Fibroblast of lung (primary cell): Measurements from ENCODE around the gene CAPN2. TPM values are rescaled to one million over a fixed set of nuclear protein-coding genes. Genes with fewer than 3 reads are reported as not detected.
A peak's percentile ranks its signal among the peaks of the same experiment; 100 is the strongest.

Experiments used
- DNase-seq, 2 donors: peaks; one replicate each; pipeline versions ENCODE4 v3.0.0 to v3.0.0-alpha.2; 2010; ENCODE audit warnings: low read depth in 2 of 2
- H2AFZ ChIP-seq: 2 replicates; pipeline ENCODE4 v1.5.1; 2012; ENCODE audit warnings: low read length, control low read depth, inconsistent platforms
- H3K27ac ChIP-seq: 2 replicates; pipeline ENCODE4 v1.5.1; 2011; ENCODE audit warnings: low read length, control low read depth; ENCODE audit not compliant: insufficient read depth
- H3K27me3 ChIP-seq: 2 replicates; pipeline ENCODE4 v1.5.1; 2011; ENCODE audit warnings: mild to moderate bottlenecking, low read length; ENCODE audit not compliant: control insufficient read depth, insufficient read depth
- H3K36me3 ChIP-seq: 2 replicates; pipeline ENCODE4 v1.5.1; 2011; ENCODE audit warnings: low read length; ENCODE audit not compliant: control insufficient read depth, insufficient read depth
- H3K4me1 ChIP-seq: 2 replicates; pipeline ENCODE4 v1.5.1; 2011; ENCODE audit warnings: low read length; ENCODE audit not compliant: control insufficient read depth, insufficient read depth; ENCODE audit errors: extremely low read depth
- H3K4me2 ChIP-seq: 2 replicates; pipeline ENCODE4 v1.5.1; 2011; ENCODE audit warnings: low read length, control low read depth; ENCODE audit not compliant: insufficient read depth; ENCODE audit errors: extremely low read depth
- H3K4me3 ChIP-seq, 4 experiments: fragments of 200-600 bp in 1 of 4; sonication (generic) in 1 of 4; replicated peaks in 1 of 4; 2 replicates each; pipeline ENCODE4 v1.5.1; 2011 to 2016; ENCODE audit warnings: low read length in 4 of 4, low read depth in 3 of 4, mild to moderate bottlenecking in 3 of 4, control low read depth in 2 of 4, inconsistent platforms in 1 of 4, mixed read lengths in 1 of 4; ENCODE audit not compliant: insufficient read depth in 1 of 4; ENCODE audit errors: control extremely low read depth in 1 of 4
- H3K79me2 ChIP-seq: 2 replicates; pipeline ENCODE4 v1.5.1; 2012; ENCODE audit warnings: mild to moderate bottlenecking, low read length, inconsistent platforms; ENCODE audit not compliant: control insufficient read depth, insufficient read depth
- H3K9ac ChIP-seq: 2 replicates; pipeline ENCODE4 v1.5.1; 2011; ENCODE audit warnings: mild to moderate bottlenecking, low read length, control low read depth; ENCODE audit not compliant: insufficient read depth
- H3K9me3 ChIP-seq: 2 replicates; pipeline ENCODE4 v1.5.1; 2012; ENCODE audit warnings: low read depth, low read length; ENCODE audit not compliant: control insufficient read depth, insufficient read depth
- H4K20me1 ChIP-seq: 2 replicates; pipeline ENCODE4 v1.5.1; 2011; ENCODE audit warnings: low read length; ENCODE audit not compliant: control insufficient read depth, insufficient read depth; ENCODE audit errors: extremely low read depth
- CTCF ChIP-seq, 2 donors: IDR thresholded peaks in 1 of 2; conservative IDR thresholded peaks in 1 of 2; 1 replicate in 1 of 2; 2 replicates in 1 of 2; pipeline ENCODE4 v1.5.1; 2011 to 2012; ENCODE audit warnings: low read length in 2 of 2, control low read depth in 1 of 2, inconsistent platforms in 1 of 2, low read depth in 1 of 2, mild to moderate bottlenecking in 1 of 2
- EZH2 ChIP-seq: IDR thresholded peaks from 2 replicates; pipeline ENCODE4 v1.5.1; 2012; ENCODE audit warnings: low read length, control low read depth, mild to moderate bottlenecking; ENCODE audit errors: missing control alignments
- polyA plus RNA-seq, 2 donors: library from polyadenylated mRNA; depleted of rRNA in 1 of 2; stranded (reverse) in 1 of 2; unstranded in 1 of 2; fragments of >200 nt; gene quantifications; 2 replicates each; pipeline ENCODE4 v1.2.1, GENCODE V29; 2011 to 2012; ENCODE audit warnings: missing spikeins in 1 of 2
- total RNA-seq: library from RNA; depleted of rRNA; stranded (reverse); fragments of >200 nt; gene quantifications from 2 replicates; pipeline ENCODE4 v1.2.1, GENCODE V29; 2014

CAPN2 gene
- total and polyA plus RNA-seq, 2 donors (not counting 1 experiment from before 2014, with no cell fraction given), result 387 to 488 TPM

- DNase-seq, result peak in 1 of 2 donors; percentile 47
- Histone ChIP-seq H3K9me3 (no peaks in the 10 kb centered on the region), H3K4me2 (no peak overlapping the region), H2AFZ (no peak overlapping the region), H3K27me3 (no peaks in the 10 kb centered on the region), H3K4me1 (peaks cover 13% of the 10 kb centered on the region), H3K4me3 (no peak overlapping the region), H3K79me2 (no peaks in the 10 kb centered on the region), H3K9ac (no peak overlapping the region), H4K20me1 (no peaks in the 10 kb centered on the region), H3K36me3 (no peaks in the 10 kb centered on the region), H3K27ac (no peak overlapping the region)
- TF ChIP-seq CTCF (conservative IDR thresholded peaks at IDR 0.05 in 1 of 2, IDR thresholded peaks at IDR 0.05 in 1 of 2; ENCODE audit: low read depth in 1 of 2, low read length in 2 of 2) (no peak), EZH2 (no peak)
These were observed 16.4 kb upstream of the CAPN2 start for GRCh38 chr1:223695941-223696340.

- Histone ChIP-seq H3K36me3 (no peaks in the 10 kb centered on the region), H3K27ac (peak overlapping the region; percentile 98), H3K4me2 (peak overlapping the region; percentile 71), H4K20me1 (no peaks in the 10 kb centered on the region), H3K79me2 (no peaks in the 10 kb centered on the region), H2AFZ (no peak overlapping the region), H3K27me3 (no peaks in the 10 kb centered on the region), H3K4me3 (no peak overlapping the region), H3K9me3 (no peaks in the 10 kb centered on the region), H3K9ac (peak overlapping the region; percentile 43), H3K4me1 (peaks cover 34% of the 10 kb centered on the region)
- DNase-seq, result peak; percentile 48 to 69
- TF ChIP-seq EZH2, result no peak
These were observed 11.9 kb upstream of the CAPN2 start for GRCh38 chr1:223700388-223700918.

GRCh38 chr1:223700942-223701637, 11.2 kb upstream of the CAPN2 start:
- Histone ChIP-seq H3K27me3 (no peaks in the 10 kb centered on the region), H3K36me3 (no peaks in the 10 kb centered on the region), H3K4me2 (peak overlapping the region; percentile 71), H4K20me1 (no peaks in the 10 kb centered on the region), H3K9me3 (no peaks in the 10 kb centered on the region), H3K79me2 (no peaks in the 10 kb centered on the region), H2AFZ (no peak overlapping the region), H3K4me1 (peaks cover 39% of the 10 kb centered on the region), H3K4me3 (peak overlapping the region in 2 of 4 experiments; percentile 14 to 28), H3K9ac (peak overlapping the region; percentile 59), H3K27ac (peak overlapping the region; percentile 98)
- DNase-seq, result peak; percentile 98 to 99
- TF ChIP-seq CTCF (conservative IDR thresholded peaks at IDR 0.05 in 1 of 2, IDR thresholded peaks at IDR 0.05 in 1 of 2; ENCODE audit: low read depth in 1 of 2, low read length in 2 of 2) (no peak), EZH2 (no peak)
